Measurements from ENCODE around the gene DEPDC5. TPM values are rescaled to one million over a fixed set of nuclear protein-coding genes. Genes with fewer than 3 reads are reported as not detected.

Gene DEPDC5
- total RNA-seq, 1 donor from 2014 or later = 15.9 TPM

Small RNAs within 50 kb of the gene (small RNA-seq; reads per million reads assigned to genes)
- gene RN7SL20P = not detected

Other genes with a start within 250 kb of the DEPDC5 start
- gene PISD, start 91.8 kb upstream of the DEPDC5 start, total RNA-seq = 34.2 TPM
- 26.9 TPM for gene PRR14L, start 3.9 kb upstream of the DEPDC5 start, total RNA-seq
- 255 TPM for gene YWHAH, start 190.5 kb downstream of the DEPDC5 start, total RNA-seq

Measured in frontal cortex (tissue), 1 donor.